Pons (tissue), 1 donor: Measurements from ENCODE around the gene FLNB.

ENCODE experiments used
- DNase-seq: peaks from one replicate; pipeline ENCODE4 v3.0.0-alpha.2; 2016; ENCODE audit warnings: low spot score

FLNB gene

DNA sequence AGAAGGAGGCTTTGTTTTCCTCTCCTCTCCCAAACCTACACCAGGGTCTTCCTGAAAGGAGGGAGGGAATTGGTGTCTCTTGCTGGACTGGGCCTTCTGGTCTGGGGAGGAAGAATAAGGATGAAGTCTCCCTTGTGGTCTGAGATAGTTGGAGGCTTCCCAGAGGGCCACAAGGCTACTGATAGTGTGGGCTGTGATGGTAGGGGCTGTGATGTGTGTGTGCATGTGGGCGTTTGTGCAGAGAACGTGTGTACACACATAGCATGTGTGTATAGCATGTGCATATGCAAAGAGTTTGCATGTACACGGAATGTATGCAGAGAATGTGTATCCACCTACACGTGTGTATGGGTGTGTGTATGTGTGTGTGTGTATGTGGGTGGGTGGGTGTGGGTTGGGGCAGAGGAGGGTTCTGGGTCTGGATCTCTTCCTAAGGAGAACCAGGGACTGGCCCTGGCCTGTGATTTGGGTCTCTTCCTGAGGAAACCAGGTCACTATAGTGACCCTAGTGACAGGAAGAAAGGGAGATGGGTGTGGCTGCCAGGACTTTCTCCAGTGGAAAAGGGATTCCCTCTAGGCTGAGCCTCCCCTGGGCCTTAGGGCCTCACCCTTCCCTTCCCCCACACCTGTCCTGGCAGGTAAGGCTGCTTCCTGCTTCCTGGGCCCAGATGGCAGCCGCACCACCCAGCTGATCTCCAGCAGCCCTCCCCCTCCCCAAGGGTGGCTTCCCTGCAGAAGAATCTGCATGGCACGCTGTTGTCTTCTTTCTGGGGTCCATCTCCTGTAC is 1.7 kb downstream of the FLNB start:
- DNase-seq: no peak

DNA sequence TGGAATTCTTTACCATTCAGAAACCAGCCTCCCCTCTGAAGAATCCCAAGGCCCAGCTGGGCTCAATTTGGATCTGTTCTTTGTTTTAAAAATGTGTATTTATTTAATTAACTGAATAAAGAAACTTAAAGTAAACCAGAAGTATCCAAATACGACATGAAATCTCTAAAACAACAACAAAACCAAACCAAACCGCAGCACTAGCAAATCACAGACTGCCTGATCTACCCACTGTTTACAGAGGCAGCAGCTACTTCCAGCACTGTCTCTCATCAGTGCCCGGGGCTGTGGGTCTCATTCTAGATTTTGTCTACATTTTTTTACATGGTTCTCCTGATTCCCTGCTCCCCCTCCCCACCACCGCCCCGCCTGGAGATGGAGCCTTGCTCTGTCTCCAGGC is 2.3 kb downstream of the FLNB start:
- DNase-seq: no peak

DNA sequence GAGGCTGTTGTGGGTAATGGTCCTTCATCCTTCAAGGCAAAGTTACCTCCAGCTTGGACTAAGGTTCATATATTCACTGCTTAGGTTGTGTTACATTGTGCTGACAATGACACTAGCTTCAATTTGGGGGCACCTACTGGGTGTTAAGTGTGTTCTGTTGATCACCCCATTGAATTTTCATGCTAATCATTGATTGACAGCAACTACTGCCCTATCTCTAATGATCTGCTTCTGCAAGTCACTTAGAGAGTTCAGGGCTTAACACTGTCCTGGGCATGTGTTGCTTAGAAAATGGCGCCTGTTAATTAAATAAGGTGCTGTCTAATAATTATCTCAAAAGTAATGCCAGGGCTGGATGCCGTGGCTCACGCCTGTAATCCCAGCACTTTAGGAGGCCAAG is 3.4 kb downstream of the FLNB start:
- DNase-seq: no peak

DNA sequence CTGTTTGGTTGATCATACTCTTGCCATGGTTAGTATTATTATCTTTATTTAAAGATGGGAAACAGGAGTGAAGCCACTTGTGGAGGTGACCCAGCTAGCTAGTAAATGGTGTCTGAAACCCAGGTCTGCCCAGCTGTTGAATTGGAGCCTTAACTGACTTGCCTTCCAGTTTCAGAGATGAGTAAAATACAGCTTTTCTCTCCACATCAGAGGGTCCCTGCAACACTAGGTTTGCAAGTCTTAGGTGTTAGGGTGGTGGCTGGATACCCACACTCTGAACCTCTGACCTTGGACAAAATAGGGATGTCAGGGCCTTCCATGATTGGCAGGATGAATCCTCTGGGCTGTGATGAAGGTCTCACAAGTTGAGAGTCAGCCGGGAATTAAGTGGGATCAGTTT is 4.1 kb downstream of the FLNB start:
- no peak for DNase-seq

DNA sequence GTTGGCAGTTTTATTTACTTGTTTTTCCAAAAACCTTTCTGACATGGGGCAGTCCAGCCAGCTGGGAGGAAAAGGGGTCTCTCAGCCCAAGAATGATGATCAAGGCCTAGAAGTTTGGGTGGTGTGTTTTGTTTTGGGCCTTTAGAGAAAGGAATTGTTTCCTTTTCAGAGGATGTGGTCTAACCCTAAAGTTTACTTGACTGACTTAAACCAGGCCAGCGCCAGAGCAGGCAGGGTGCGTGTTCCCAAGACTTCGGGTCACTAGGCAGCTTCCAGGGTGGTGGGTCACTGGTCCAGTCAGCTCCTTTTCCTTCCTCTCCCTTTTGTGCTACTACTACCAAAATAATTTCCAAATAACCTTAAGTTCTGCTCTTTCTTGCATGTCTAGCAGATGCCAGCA is 4.9 kb downstream of the FLNB start:
- no peak for DNase-seq

DNA sequence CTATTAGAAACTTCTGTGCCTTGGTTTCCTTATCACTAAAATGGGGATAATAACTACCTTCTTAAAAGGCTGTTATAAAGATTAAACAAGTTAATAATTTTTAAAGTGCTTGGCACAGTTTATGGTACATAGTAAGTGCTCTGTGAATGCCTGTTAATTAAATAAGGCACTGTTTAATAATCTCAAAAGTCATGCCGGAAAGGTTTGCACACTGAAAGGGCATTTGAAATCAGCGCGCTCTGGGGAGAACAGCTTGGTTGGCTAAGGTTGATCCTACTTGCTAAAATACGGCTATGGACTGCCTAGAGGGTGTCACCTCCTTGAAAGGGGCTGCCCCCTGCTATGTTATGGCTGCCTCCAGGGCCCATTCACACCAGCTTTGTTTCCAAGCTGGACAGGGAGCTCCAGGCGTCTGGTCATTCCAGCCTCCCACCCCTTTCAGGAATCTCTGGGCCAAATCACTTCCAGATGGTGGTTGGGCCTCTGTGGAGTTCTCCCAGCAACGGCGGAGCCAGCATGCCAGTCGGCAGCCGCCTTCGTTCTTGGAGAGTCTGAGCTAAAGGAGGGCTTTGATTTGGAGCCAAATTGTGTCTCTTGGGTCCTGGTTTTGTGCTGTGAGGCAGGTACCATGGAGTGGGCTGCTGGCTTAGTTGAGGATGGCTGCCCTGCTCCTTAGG is 5.9 kb downstream of the FLNB start:
- DNase-seq: no peak

DNA sequence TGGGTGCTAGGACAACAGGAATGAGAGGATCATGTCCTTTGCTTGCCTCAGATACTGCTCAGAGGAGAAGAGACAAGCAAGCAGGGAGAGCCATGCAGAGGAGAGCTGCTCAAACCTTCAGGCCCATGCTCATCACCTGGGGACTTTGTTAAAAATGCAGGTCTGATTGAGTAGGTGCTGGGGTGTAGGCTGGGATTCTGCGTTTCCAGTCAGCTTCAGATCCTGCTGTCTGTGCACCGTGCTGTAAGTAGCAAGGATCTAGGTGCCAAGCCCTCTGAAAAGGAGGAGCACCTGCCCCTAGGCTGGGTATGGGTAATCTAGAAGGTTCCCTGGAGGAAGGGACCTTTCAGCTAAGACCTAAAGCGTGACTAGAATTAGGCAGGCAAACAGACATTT is 7.3 kb downstream of the FLNB start:
- DNase-seq: no peak

DNA sequence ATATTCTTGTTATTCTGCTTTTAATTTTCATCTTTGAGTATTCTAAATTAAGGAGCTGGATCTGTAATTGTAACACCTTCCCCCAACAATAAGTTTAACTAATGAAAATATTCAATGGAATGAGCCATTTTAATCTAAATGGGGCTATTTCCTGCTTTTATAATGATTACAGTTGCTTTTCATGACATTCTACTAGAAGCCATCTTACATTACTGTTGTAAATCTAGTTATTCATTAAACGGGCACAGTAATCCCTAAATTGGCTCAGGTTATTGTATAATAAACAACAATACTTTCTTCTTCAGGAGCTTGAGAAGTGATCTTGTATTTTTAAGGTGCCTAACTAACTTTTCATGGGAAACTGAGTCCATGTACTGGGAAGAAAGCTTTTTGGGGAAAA is 8.5 kb downstream of the FLNB start:
- DNase-seq: no peak

DNA sequence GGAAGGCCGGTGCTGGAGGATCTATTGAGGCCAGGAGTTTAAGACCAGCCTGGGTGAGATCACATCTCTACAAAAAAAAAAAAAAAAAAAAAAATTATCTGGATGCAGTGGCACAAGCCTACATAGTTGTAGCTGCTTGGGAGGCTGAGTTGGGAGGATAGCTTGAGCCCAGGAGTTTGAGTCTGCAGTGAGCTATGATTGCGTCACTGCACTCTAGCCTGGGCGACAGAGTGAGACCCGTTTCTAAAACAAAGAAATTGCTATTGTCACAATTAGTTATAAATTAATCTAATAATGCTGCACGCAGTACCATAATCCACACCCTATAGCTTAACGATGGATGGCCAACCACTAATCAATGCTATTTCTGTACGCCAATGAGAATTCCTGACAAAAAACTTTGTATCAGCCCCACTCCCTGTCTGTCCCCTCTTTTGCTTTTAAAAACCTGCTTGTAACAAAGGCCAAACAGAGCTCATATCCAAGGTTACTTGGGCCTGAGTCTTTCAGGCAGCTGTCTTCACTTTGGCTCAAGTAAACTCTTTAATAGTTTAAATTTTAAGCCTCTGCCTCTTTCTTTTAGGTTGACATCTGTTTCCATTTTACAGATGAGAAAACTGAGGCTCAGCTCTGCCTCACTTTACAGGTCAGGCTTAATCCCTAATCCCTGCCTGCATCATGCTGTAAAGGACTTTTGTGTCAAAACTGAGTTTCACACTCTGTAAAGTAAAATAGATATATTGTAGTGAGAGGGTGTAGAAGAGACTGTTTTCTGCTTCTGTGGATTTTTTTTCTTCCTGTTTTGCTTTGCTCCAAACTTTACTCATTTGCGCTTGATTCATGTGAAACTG is 10.9 kb downstream of the FLNB start:
- DNase-seq: no peak

DNA sequence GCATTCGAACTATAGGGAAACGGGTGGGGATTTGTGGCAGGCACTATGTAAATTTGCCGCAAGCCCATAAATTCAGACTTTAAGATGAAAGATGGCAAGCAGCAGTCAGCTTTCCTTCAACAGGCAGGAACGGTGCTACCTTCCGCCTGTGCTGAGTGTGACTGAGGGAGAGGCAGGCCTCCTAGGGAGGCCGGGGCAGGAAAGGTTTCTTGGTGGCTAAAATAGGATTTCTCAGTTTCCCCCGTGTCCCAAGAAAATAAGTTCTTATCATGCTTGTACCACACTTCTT is 12.5 kb downstream of the FLNB start:
- DNase-seq: no peak

DNA sequence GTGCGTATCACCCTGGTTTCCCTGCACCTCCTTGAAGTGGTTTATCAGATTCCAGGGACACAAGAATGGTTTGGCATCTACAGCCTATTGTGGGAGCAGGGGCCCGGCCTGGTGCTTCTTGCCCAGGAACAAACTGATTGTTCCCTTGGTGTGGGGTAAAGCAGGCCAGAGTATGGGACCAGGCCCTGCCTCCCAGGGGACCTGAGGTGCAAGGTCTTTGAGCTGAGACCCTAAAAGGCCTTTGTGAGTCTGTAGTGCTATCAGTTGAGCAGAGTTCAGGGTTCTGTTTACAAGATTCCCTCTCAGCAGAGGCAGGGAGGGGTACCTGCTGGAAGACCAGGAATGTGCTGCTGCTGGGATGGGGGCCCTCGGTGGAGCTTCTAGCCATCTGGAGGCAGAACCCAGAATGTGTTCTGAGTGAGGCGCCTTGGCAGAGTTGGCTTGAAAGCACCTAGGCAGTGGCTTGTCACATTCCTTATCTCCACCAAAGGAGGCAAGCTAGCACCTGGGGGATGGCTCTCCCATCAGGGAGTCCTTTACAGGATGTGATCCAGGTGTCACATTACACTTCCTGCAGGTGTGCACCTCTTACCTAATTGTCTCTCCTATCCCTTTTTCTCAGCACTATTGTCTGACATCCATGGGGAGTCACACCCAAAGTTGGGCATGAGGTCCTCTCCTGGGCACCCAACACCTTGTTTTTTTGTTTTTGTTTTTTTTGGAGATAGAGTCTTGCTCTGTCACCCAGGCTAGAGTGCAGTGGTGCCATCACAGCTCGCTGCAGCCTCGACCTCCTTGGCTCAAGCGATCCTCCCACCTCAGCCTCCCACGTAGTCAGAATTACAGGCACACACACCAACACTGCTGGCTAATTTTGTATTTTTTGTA is 13.1 kb downstream of the FLNB start:
- no peak for DNase-seq

DNA sequence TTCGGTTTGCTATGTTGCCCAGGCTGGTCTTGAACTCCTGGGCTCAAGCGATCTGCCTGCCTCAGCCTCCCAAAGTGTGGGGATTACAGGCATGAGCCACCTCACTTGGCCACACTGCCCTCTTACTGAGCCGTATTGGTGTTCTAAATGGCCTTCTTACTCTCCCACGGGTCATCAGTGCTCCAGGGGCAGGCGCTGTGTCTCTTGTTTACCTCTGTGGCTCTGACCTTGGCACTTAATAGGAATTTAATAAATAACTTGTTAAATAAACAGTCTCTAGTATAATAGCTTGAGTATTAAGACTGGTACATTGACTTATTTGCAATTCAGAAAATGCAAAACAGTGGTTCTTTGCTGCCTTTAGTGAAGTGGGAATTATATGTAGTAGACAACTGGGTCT is 13.7 kb downstream of the FLNB start:
- no peak for DNase-seq

DNA sequence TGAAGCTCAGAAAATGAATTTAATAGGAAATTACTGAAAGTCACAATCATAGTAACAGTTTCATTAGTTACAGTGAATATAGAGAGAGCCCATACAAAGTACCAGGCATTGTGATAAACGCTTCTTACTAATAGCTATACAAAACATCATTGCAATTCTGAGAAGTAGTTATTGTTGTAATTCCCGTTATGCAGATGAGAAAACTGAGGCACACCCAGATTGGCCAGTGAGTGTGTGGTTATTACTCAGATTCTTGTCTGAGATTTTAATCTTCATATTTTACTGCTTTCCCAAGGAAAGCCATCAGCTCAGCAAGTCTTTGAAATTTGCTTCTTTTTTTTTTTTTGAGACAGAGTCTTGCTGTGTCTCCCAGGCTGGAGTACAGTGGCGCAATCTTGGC is 14.3 kb downstream of the FLNB start:
- DNase-seq: no peak

DNA sequence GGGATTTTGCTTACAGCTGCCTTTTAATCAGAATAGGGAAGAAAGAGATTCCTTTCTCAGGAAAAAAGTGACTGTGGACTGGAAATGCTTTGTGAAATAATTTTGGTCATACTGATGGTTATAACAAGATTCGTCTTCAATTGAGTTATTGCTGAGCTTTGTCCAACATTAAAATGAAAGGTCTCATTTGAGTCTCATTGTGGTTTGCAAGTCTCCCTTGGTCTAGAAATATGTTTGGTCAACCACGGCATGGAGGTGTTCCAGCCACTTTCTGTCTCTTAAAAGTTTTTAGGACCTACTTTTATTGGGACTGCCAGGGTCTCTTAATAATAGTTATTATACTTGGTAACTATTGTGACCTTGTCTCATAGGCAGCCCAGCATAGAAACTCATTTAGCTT is 15.3 kb downstream of the FLNB start:
- DNase-seq: no peak

DNA sequence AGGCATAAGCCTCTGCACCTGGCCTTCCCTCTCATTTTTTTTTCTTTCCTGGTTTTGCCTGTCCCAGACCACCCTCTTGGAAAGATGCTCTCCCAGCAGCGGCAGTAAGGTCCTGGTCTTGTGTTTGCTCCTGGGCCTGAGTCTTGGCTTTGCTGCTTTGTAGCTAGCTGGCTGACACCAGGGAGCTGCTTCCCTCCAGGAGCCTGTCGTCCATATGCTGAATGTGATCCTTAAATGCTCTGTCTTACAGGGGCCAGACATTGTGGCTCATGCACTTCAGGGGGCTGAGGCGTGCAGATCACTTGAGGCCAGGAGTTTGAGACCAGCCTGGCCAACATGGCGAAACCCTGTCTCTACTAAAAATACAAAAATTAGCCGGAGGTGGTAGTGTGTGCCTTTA is 17.2 kb downstream of the FLNB start:
- DNase-seq: no peak

DNA sequence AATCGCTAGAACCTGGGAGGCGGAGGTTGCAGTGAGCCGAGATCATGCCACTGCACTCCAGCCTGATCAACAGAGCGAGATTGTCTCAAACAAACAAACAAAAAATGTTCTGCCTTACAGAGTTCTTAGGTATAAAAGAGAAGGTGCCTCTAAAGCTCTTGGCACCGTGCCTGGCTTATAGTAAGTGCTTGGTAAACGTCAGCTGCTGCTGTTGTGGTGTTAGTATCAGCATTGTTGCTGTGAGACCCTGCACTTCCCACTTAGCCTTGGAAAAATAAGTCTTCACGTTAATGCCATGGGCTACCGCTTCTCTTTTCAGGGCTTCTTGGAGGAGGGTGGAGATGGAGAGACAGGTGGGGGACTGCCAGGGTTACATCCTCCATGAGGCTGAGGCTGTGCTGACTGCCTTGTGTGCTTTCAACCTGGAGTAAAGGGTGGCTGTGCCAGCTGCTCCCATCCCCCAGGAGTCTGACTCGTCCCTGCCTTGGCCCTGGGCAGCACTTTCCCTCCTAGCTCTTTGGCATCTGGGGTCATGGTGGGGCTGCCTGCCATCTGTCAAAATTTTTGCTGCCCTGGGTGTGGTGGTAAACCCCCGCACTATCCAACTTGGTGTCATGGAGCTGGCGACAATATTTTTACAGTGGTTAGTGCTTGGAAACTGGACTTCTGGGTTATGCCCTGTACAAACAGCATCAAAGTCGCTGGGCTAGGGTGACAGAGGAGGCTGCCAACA is 17.8 kb downstream of the FLNB start:
- no peak for DNase-seq

DNA sequence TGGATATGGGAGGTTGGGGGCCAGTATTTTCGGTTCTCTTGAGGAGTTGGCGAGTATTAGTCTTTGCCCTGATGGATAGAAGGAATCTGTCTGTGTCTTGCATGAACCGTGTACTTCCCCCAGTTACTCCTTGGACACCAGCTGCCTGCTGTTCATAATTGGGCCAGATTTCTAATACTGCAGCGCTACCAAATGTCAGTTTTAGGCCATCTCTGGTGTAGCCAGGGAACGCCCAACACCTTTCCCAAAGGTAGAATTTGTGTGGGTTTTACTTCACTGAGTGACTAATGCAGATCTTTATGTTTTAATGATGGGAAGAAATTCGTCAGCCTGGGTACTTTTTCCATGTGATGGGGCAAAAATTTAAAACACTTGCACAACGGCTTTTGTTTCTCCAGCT is 18.4 kb downstream of the FLNB start:
- DNase-seq: no peak

DNA sequence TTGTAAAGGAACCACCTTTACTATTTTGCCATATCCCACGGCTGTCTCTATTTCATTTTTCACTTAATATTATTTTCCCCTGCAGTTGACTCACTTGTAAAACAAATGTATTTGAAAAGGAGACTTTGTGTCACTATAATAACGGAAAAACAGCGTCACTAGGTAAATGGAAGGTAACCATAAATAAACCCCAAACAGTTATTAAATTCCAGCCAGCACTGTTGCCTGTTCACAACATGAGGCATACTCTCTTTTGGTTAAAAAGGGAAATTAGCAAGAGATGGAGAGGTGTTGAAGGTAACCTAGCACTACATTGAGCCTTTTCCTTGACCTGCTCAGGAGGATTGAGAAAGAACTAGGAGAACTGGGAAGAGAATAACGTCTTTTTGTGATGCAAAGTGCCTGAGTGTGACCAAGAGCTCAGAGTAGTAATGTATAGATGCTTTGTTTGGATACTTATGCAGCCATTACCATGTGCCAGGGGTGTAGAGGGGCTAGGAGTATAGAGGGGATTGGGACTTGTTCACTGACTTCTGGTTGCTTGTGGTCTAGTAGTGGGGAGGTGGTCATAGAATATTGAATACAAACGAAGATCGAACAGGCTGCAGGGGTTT is 19.6 kb downstream of the FLNB start:
- DNase-seq: no peak

DNA sequence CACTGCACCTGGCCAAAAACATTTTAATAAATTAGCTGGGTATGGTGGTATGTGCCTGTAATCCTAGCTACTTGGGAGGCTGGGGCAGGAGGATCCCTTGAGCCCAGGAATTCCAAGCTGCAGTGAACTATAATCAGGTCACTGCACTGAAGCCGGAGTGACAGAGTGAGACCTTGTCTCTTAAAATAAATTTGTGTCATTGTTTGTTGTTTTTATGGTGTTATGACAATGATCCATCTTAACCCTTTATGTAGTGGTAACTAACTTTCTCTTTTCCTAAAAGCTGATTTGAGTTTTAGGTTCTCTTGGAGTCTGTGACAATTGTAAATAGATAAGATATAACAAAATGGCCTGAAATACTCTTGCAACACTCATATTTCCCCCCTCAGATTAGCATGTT is 20.7 kb downstream of the FLNB start:
- no peak for DNase-seq

DNA sequence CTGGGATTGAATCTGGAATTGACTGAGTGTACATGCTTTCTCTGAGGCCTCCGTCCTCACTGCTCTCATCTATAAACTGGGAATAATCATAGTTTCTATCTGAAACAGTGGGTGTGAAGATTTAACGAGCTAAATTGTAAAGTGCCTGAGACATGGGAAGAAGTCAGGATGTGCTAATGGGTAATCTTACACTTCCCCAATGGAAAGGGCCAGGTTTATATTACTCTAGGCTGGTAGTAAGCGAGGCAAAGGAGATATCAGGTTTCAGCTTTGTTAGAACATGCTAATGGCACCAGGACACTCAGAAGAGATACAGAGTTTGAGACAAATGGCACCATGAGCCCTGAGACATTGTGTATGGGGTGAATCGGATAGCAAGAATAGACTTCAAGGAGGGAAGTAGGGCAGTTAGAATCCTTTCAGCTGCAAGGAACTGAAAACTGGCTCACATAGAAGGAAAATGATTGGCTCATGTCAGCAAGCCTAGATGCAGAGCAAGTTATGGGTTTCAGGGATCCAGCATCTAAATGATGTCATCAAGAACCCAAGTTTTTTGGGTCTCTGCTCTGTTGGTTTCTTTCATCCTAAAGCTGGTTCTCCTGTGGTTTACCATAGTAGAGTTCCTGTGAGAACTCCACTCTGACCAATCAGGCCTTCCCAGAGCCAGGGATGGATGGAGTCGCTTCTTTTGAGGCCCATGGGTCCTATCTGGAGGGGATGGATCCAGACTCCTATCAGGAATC is 21.8 kb downstream of the FLNB start:
- DNase-seq: no peak
